Natural killer cell (primary cell): ENCODE results near the gene INPP5A. TPM values are rescaled to one million over a fixed set of nuclear protein-coding genes. Genes with fewer than 3 reads are reported as not detected.

Source experiments
- ATAC-seq, 3 donors: fragments of 150-1000 bp in 2 of 3; fragments of 200-7000 bp in 1 of 3; cut with Tn5 transposase; 1 replicate in 1 of 3; 2 replicates in 2 of 3; pipeline ENCODE4 v1.10.0; 2021; ENCODE audit warnings: mild to moderate bottlenecking in 2 of 3, moderate library complexity in 2 of 3
- DNase-seq, 2 donors: peaks; one replicate each; pipeline versions ENCODE4 v3.0.0 to v3.0.0-alpha.2; 2013 to 2021; ENCODE audit warnings: mixed read lengths in 1 of 2
- H3K27ac ChIP-seq: one replicate; pipeline ENCODE4 v1.5.1; 2013; ENCODE audit warnings: mild to moderate bottlenecking, low read length
- H3K27me3 ChIP-seq: one replicate; pipeline ENCODE4 v1.6.1; 2013; ENCODE audit warnings: low read length; ENCODE audit not compliant: control insufficient read depth, insufficient read depth
- H3K36me3 ChIP-seq: one replicate; pipeline ENCODE4 v1.6.1; 2013; ENCODE audit warnings: low read length; ENCODE audit not compliant: control insufficient read depth, insufficient read depth
- H3K4me1 ChIP-seq: one replicate; pipeline ENCODE4 v1.6.1; 2013; ENCODE audit warnings: low read length; ENCODE audit not compliant: control insufficient read depth, insufficient read depth
- H3K4me3 ChIP-seq: one replicate; pipeline ENCODE4 v1.5.1; 2013; ENCODE audit warnings: low read length
- H3K9me3 ChIP-seq: one replicate; pipeline ENCODE4 v1.6.1; 2013; ENCODE audit warnings: low read length; ENCODE audit not compliant: control insufficient read depth, insufficient read depth
- H3K27ac Mint-ChIP-seq, 2 donors: one replicate each; pipeline ENCODE4 v1.8.0; 2022; ENCODE audit warnings: mild to moderate bottlenecking in 2 of 2, mixed read lengths in 2 of 2, moderate library complexity in 1 of 2
- H3K27me3 Mint-ChIP-seq, 2 donors: one replicate each; pipeline ENCODE4 v1.8.0; 2022; ENCODE audit warnings: low read depth in 2 of 2, mixed read lengths in 2 of 2
- H3K36me3 Mint-ChIP-seq: one replicate; pipeline ENCODE4 v1.8.0; 2022; ENCODE audit warnings: mixed read lengths
- H3K4me1 Mint-ChIP-seq, 2 donors: one replicate each; pipeline ENCODE4 v1.8.0; 2022; ENCODE audit warnings: mixed read lengths in 2 of 2
- H3K4me3 Mint-ChIP-seq: one replicate; pipeline ENCODE4 v1.8.0; 2022; ENCODE audit warnings: mild to moderate bottlenecking, moderate library complexity, mixed read lengths
- H3K9me3 Mint-ChIP-seq, 2 donors: one replicate each; pipeline ENCODE4 v1.8.0; 2022; ENCODE audit warnings: mixed read lengths in 2 of 2
- WGBS: methylation state at CpG from one replicate; pipeline ENCODE4 v1.1.7; 2013; ENCODE audit warnings: missing lambda C conversion rate; ENCODE audit not compliant: insufficient coverage; 5-methylcytosine and 5-hydroxymethylcytosine counted together
- intact Hi-C: fragments of 100-400 bp; cut with micrococcal nuclease; formaldehyde crosslinking; loops from one replicate; pipeline ENCODE4 v1.14.2; 2022
- total RNA-seq, 4 donors: library from RNA; stranded (reverse); fragments of 120-200 nt in 1 of 4; gene quantifications; one replicate each; pipeline versions ENCODE4 v1.2.3 to v1.2.4, GENCODE V29; 2013 to 2022
- TF ChIP-seq, protein P1 (sequence below): fragments of 200-600 bp; IDR thresholded peaks from one replicate; pipeline ENCODE4 v1.8.0; 2022; ENCODE audit warnings: antibody characterized with exemption

The INPP5A gene
- total RNA-seq, 3 donors from 2014 or later (not counting 1 experiment from before 2014, with no cell fraction given): 12.6 to 38.6 (median 18.6) TPM

DNA sequence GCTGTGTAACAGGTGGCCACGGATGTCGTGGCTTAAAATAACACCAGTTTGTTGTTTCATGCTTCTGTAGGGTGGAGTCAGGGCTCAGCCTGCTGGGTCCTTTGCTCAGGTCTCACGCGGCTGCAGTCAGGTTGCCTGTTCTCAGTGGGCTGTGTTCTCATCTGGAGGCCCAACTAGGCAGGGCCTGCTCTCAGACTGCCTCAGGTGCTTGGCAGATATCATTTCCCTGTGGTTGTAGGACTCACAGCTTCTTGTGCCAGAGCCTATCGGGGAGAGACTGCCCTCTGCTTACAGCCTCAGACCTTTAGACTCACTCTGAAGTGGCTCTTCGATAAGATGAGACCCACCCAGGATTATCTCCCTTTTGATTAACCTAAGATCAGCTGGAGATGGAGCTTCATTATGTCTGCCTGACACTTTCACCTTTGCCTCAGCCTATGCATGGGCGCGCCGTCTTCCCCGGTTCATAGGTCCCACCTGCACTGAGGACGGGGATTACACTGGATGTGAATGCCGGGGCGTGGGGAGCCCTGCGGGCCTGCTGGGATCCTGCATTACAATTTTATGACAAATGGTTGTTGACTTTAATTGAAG is 55.3 kb downstream of the INPP5A start:
- Histone ChIP-seq H3K27me3 (no peaks in the 10 kb centered on the region), H3K9me3 (no peaks in the 10 kb centered on the region), H3K4me1 (peaks cover 42% of the 10 kb centered on the region), H3K36me3 (no peaks in the 10 kb centered on the region), H3K4me3 (no peak overlapping the region), H3K27ac (peak overlapping the region; percentile 67)
- Mint-ChIP-seq H3K36me3 (no peaks in the 10 kb centered on the region), H3K27me3 (no peaks in the 10 kb centered on the region), H3K4me1 (peaks cover 44 to 66% of the 10 kb centered on the region in 2 donors), H3K4me3 (peak overlapping the region; percentile 41), H3K9me3 (no peaks in the 10 kb centered on the region), H3K27ac (peak overlapping the region; percentile 84 to 89)
- WGBS: 90% methylated on average over 12 of the region's 14 CpGs
- intact Hi-C loops: loop anchor here (5.0 kb wide), 1 partner anchor 36 kb away; no protein-coding TSS in a partner anchor
- DNase-seq (no peak), ATAC-seq (peak in 1 of 3 donors; percentile 2)
- TF ChIP-seq, protein P1, sequence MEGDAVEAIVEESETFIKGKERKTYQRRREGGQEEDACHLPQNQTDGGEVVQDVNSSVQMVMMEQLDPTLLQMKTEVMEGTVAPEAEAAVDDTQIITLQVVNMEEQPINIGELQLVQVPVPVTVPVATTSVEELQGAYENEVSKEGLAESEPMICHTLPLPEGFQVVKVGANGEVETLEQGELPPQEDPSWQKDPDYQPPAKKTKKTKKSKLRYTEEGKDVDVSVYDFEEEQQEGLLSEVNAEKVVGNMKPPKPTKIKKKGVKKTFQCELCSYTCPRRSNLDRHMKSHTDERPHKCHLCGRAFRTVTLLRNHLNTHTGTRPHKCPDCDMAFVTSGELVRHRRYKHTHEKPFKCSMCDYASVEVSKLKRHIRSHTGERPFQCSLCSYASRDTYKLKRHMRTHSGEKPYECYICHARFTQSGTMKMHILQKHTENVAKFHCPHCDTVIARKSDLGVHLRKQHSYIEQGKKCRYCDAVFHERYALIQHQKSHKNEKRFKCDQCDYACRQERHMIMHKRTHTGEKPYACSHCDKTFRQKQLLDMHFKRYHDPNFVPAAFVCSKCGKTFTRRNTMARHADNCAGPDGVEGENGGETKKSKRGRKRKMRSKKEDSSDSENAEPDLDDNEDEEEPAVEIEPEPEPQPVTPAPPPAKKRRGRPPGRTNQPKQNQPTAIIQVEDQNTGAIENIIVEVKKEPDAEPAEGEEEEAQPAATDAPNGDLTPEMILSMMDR: no peak

DNA sequence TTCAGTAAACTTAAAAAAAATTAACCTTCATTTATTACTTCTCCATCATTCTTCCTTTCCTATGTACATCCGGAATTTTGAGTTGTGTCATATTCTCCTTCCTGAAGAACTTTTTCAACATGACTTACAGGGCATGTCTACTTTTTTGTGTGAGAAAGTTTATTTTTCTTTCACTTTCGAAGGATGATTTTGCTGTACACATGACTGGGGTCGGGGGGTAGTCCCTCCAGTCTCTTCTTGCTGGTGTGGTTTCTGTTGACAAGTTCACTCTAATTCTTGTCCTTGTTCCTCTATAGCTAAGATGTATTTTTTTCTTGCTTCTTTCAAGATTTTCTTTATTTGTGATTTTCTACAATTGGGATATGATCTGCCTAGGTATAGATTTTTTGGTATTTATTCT is 55.8 kb downstream of the INPP5A start:
- H3K36me3 Mint-ChIP-seq: no peaks in the 10 kb centered on the region
- ATAC-seq: peak; percentile 63 to 83 (median 68)
- Histone ChIP-seq H3K4me1 (peaks cover 37% of the 10 kb centered on the region), H3K27ac (peak overlapping the region; percentile 67), H3K27me3 (no peaks in the 10 kb centered on the region), H3K36me3 (no peaks in the 10 kb centered on the region), H3K4me3 (no peak overlapping the region), H3K9me3 (no peaks in the 10 kb centered on the region)
- DNase-seq: peak in 1 of 2 donors; percentile 39
- no peaks in the 10 kb centered on the region for H3K27me3 Mint-ChIP-seq
- peak overlapping the region; percentile 84 to 89 for H3K27ac Mint-ChIP-seq
- intact Hi-C loops: loop anchor here (5.0 kb wide), 1 partner anchor 36 kb away; no protein-coding TSS in a partner anchor
- TF ChIP-seq, protein P1: no peak
- WGBS: 0% methylated on average over 2 of the region's 3 CpGs
- H3K4me3 Mint-ChIP-seq: peak overlapping the region; percentile 41
- no peaks in the 10 kb centered on the region for H3K9me3 Mint-ChIP-seq
- H3K4me1 Mint-ChIP-seq: peaks cover 39 to 63% of the 10 kb centered on the region in 2 donors

DNA sequence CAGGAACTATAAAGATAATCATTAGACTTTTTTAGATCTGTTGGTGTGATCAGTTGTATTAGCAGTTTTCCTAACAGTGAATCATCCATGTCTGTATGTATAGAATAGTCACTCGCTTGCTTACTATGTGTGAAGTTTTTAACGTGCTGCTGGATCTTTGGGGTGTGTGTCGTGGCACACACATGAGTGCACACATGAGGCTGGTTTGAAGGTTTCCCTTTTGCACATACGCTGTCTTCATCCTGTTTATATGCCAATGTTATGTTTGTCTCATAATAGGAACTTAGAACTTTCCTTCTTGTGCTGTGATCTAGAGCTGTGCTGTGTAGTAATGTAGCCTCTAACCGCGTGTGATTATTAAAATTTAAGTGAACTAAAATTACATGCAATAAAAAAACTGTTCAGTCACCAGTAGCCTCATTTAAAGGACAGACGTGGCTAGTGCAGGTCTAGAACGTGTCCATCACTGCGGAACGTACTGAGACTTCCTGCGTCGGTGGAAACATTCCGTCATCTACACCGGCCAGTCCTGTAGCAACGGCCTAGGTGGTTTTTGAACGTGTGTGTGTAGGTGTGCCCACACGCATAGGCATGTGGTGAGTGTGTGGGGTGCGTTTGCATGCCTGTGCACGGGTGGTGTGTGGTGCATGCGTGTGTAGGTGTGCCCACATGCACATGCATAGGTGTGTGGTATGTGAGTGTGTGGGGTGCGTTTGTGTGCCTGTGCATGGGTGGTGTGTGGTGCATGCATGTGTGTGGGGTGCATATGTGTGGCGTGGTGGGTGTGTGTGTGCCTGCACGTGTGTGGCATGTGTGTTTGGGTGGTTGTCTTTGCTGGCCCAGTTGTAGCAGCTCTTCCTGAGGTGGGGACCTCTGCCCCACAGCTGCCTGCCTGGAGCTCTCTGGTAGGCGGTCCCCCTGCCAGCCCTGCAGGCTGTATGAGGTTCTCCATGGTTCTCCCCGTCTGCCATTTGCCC is 56.6 kb downstream of the INPP5A start:
- H3K4me3 Mint-ChIP-seq: peak overlapping the region; percentile 41
- no peaks in the 10 kb centered on the region for H3K27me3 ChIP-seq
- 54% methylated on average over 25 of the region's 25 CpGs for WGBS
- no peaks in the 10 kb centered on the region for H3K36me3 Mint-ChIP-seq
- H3K4me1 ChIP-seq: peaks cover 29% of the 10 kb centered on the region
- no peak overlapping the region for H3K4me3 ChIP-seq
- no peaks in the 10 kb centered on the region for H3K9me3 ChIP-seq
- no peaks in the 10 kb centered on the region for H3K36me3 ChIP-seq
- H3K9me3 Mint-ChIP-seq: no peaks in the 10 kb centered on the region
- H3K27ac ChIP-seq: peak overlapping the region; percentile 67
- intact Hi-C loops: loop anchor here (2.0 to 5.0 kb wide), 2 partner anchors 23 to 37 kb away; no protein-coding TSS in a partner anchor
- TF ChIP-seq, protein P1: no peak
- peak overlapping the region; percentile 84 to 89 for H3K27ac Mint-ChIP-seq
- ATAC-seq (peak; percentile 18 to 66 (median 26)), DNase-seq (no peak)
- H3K27me3 Mint-ChIP-seq: no peaks in the 10 kb centered on the region
- peaks cover 31 to 60% of the 10 kb centered on the region in 2 donors for H3K4me1 Mint-ChIP-seq
